Measurements from ENCODE around the gene KATNAL2.
"Not testable (repeated sequence)": the region's sequence is repeated elsewhere in the genome, so short reads cannot be mapped to it uniquely, and the experiment has no call there.

GRCh38 chr18:47023769-47024465 is 106.5 kb downstream of the KATNAL2 start:
- not testable (repeated sequence) for TF ChIP-seq CTCF, EZH2phosphoT487, EZH2 (IDR thresholded peaks at IDR 0.05)

Data from neural progenitor cell (in vitro differentiated cells).